ENCODE data around the gene RAB11FIP3.

RAB11FIP3 gene

GRCh38 chr16:515175-515938 is 89.9 kb downstream of the RAB11FIP3 start:
- in situ Hi-C loops (cut with HindIII; ENCODE audit: low sequenced_read_pairs) = no loop called here

- in situ Hi-C loops (cut with HindIII; ENCODE audit: low sequenced_read_pairs) = no loop called here
Observed at GRCh38 chr16:515939-516226, 90.4 kb downstream of the RAB11FIP3 start.

- in situ Hi-C loops (cut with HindIII; ENCODE audit: low sequenced_read_pairs) = no loop called here
Observed at GRCh38 chr16:516301-516700, 90.9 kb downstream of the RAB11FIP3 start.

- in situ Hi-C loops (cut with HindIII; ENCODE audit: low sequenced_read_pairs) = no loop called here
Observed at GRCh38 chr16:518858-519257, 93.4 kb downstream of the RAB11FIP3 start.

- in situ Hi-C loops (cut with HindIII; ENCODE audit: low sequenced_read_pairs) = no loop called here
Observed at GRCh38 chr16:519425-519824, 94.0 kb downstream of the RAB11FIP3 start.

- in situ Hi-C loops (cut with HindIII; ENCODE audit: low sequenced_read_pairs) = no loop called here
Observed at GRCh38 chr16:519841-520687, 94.6 kb downstream of the RAB11FIP3 start.

GRCh38 chr16:520847-521246 is 95.4 kb downstream of the RAB11FIP3 start:
- in situ Hi-C loops (cut with HindIII; ENCODE audit: low sequenced_read_pairs) = no loop called here

GRCh38 chr16:521381-522210 is 96.1 kb downstream of the RAB11FIP3 start:
- in situ Hi-C loops (cut with HindIII; ENCODE audit: low sequenced_read_pairs) = no loop called here

- in situ Hi-C loops (cut with HindIII; ENCODE audit: low sequenced_read_pairs) = no loop called here
Observed at GRCh38 chr16:522320-523096, 97.1 kb downstream of the RAB11FIP3 start.

GRCh38 chr16:523097-523741 is 97.8 kb downstream of the RAB11FIP3 start:
- in situ Hi-C loops (cut with HindIII; ENCODE audit: low sequenced_read_pairs) = no loop called here

GRCh38 chr16:524274-525040 is 99.0 kb downstream of the RAB11FIP3 start:
- in situ Hi-C loops (cut with HindIII; ENCODE audit: low sequenced_read_pairs) = no loop called here

- in situ Hi-C loops (cut with HindIII; ENCODE audit: low sequenced_read_pairs) = no loop called here
Observed at GRCh38 chr16:525123-525519, 99.7 kb downstream of the RAB11FIP3 start.

- in situ Hi-C loops (cut with HindIII; ENCODE audit: low sequenced_read_pairs) = no loop called here
Observed at GRCh38 chr16:525520-526180, 100.2 kb downstream of the RAB11FIP3 start.

- in situ Hi-C loops (cut with HindIII; ENCODE audit: low sequenced_read_pairs) = no loop called here
Observed at GRCh38 chr16:526181-527014, 100.9 kb downstream of the RAB11FIP3 start.

GRCh38 chr16:527015-527903 is 101.8 kb downstream of the RAB11FIP3 start, which contains the start of gene CAPN15:
Gene CAPN15 (plus strand): TSS chr16:527712. CDS start chr16:546839, 19,127 bp downstream.
- in situ Hi-C loops (cut with HindIII; ENCODE audit: low sequenced_read_pairs) = no loop called here

GRCh38 chr16:528111-529011 is 102.9 kb downstream of the RAB11FIP3 start:
- in situ Hi-C loops (cut with HindIII; ENCODE audit: low sequenced_read_pairs) = no loop called here

All from DLD1 (cell line).